Measurements from ENCODE around the gene CLSTN3. TPM values are rescaled to one million over a fixed set of nuclear protein-coding genes. Genes with fewer than 3 reads are reported as not detected.

The CLSTN3 gene
- total and polyA plus RNA-seq, 2 of the 13 experiments (the other 11 are each of a cell fraction or from before 2014, with no cell fraction given), result 26.2 to 94.1 TPM

- TF ChIP-seq ATF6 (CRISPR knock-in tag; conservative IDR thresholded peaks at IDR 0.05) (no peak), SOX5 (CRISPR knock-in tag; IDR thresholded peaks at IDR 0.05; ENCODE audit: borderline replicate concordance) (no peak), ZNF230 (CRISPR knock-in tag; IDR thresholded peaks at IDR 0.05) (no peak), HMGXB3 (CRISPR knock-in tag; IDR thresholded peaks at IDR 0.05; ENCODE audit: borderline replicate concordance) (no peak), CTCF (CRISPR knock-in tag; IDR thresholded peaks at IDR 0.05) (peak; percentile 83), ZNF142 (CRISPR knock-in tag; IDR thresholded peaks at IDR 0.05) (no peak), FOXO1 (CRISPR knock-in tag; IDR thresholded peaks at IDR 0.05) (no peak), ZSCAN22 (CRISPR knock-in tag; IDR thresholded peaks at IDR 0.05) (no peak), STAG1 (CRISPR knock-in tag; IDR thresholded peaks at IDR 0.05) (peak; percentile 54), DNMT1 (CRISPR knock-in tag; IDR thresholded peaks at IDR 0.05) (no peak), TBX2 (CRISPR knock-in tag; IDR thresholded peaks at IDR 0.05; ENCODE audit: borderline replicate concordance) (no peak), TFDP2 (CRISPR knock-in tag; IDR thresholded peaks at IDR 0.05) (no peak), ZNF225 (CRISPR knock-in tag; IDR thresholded peaks at IDR 0.05) (no peak)
These were observed 32.5 kb downstream of the CLSTN3 start (continued) for GRCh38 chr12:7162691-7163114.

Data from HepG2 (cell line).